Transverse colon (tissue), 4 donors: ENCODE measurements around the gene LAPTM5. TPM values are rescaled to one million over a fixed set of nuclear protein-coding genes. Genes with fewer than 3 reads are reported as not detected.

Experiments
- DNase-seq: peaks from one replicate; pipeline ENCODE4 v3.0.0-alpha.2; 2019
- H3K27ac ChIP-seq, 4 donors: fragments of 200-600 bp; sonication (generic); 2 replicates each; pipeline ENCODE4 v1.5.1; 2016 to 2018; ENCODE audit warnings: inconsistent platforms in 4 of 4
- H3K27me3 ChIP-seq: fragments of 200-600 bp; sonication (generic); 2 replicates; pipeline ENCODE4 v1.5.1; 2017; ENCODE audit warnings: inconsistent platforms
- H3K36me3 ChIP-seq, 4 donors: fragments of 200-600 bp; sonication (generic); 2 replicates each; pipeline ENCODE4 v1.5.1; 2017 to 2019; ENCODE audit warnings: inconsistent platforms in 4 of 4
- H3K4me1 ChIP-seq, 4 donors: fragments of 200-600 bp; sonication (generic); 2 replicates each; pipeline ENCODE4 v1.5.1; 2017 to 2020; ENCODE audit warnings: inconsistent platforms in 4 of 4
- H3K4me3 ChIP-seq, 4 donors: fragments of 200-600 bp; sonication (generic); 1 replicate in 1 of 4; 2 replicates in 3 of 4; pipeline versions ENCODE4 v1.5.1 to v1.6.1; 2017 to 2019; ENCODE audit warnings: inconsistent platforms in 4 of 4
- H3K9me3 ChIP-seq, 2 donors: fragments of 200-600 bp; sonication (generic); 2 replicates each; pipeline ENCODE4 v1.5.1; 2017 to 2019; ENCODE audit warnings: inconsistent platforms in 2 of 2
- CTCF ChIP-seq, 5 experiments: fragments of 200-600 bp in 3 of 5; fragments of 450-650 bp in 2 of 5; sonication (generic) in 3 of 5; IDR thresholded peaks; 1 replicate in 2 of 5; 2 replicates in 3 of 5; pipeline ENCODE4 v1.5.1; 2016 to 2017; ENCODE audit warnings: antibody characterized with exemption in 5 of 5, inconsistent platforms in 3 of 5, mild to moderate bottlenecking in 2 of 5, moderate library complexity in 1 of 5
- EP300 ChIP-seq: sonication (generic); formaldehyde crosslinking; IDR thresholded peaks from one replicate; pipeline ENCODE4 v1.6.1; 2017; ENCODE audit warnings: antibody characterized with exemption, low read depth
- POLR2A ChIP-seq: fragments of 450-650 bp; IDR thresholded peaks from one replicate; pipeline ENCODE4 v1.6.1; 2016; ENCODE audit warnings: antibody characterized with exemption, mild to moderate bottlenecking, moderate library complexity
- POLR2AphosphoS5 ChIP-seq, 3 donors: sonication (generic); formaldehyde crosslinking; IDR thresholded peaks; one replicate each; pipeline ENCODE4 v1.6.1; 2016; ENCODE audit warnings: antibody characterized with exemption in 3 of 3
- WGBS, 2 donors: methylation state at CpG; one replicate each; pipeline ENCODE4 v1.1.5; 2018; ENCODE audit warnings: low coverage in 1 of 2; 5-methylcytosine and 5-hydroxymethylcytosine counted together
- in situ Hi-C, 4 donors: fragments of 200-750 bp; cut with MboI; loops; one replicate each; pipeline versions ENCODE4 v1.15.0 to v1.15.1; 2017; ENCODE audit warnings: low sequenced_read_pairs in 3 of 4, low pct_ligation_motif_present in 1 of 4, low pct_unique_long_range_greater_than_20kb in 1 of 4
- intact Hi-C: fragments of 100-400 bp; cut with DNase I; formaldehyde crosslinking; loops from one replicate; pipeline ENCODE4 v1.15.1; 2023; ENCODE audit warnings: low total_unique reads
- total RNA-seq, 4 donors: library from RNA; depleted of rRNA; stranded (reverse); fragments of >200 nt; gene quantifications; one replicate each; pipeline ENCODE4 v1.1.0, GENCODE V29; 2016

LAPTM5 gene
- total RNA-seq, 4 donors from 2014 or later: 5.2 to 66.6 (median 34.5) TPM

- intact Hi-C loops: loop anchor here (10.0 kb wide), 1 partner anchor 908 kb away; no protein-coding TSS in a partner anchor
- no peak for DNase-seq
- in situ Hi-C loops: loop anchor here in 1 of 4 donors (25.0 kb wide), 1 partner anchor 1466 kb away; the partner anchor contains the start of genes MECR and PTPRU
- TF ChIP-seq POLR2AphosphoS5 (IDR thresholded peaks at IDR 0.05): no peak
- Histone ChIP-seq H3K4me1 (peaks cover 0 to 21% (median 9%) of the 10 kb centered on the region in 4 donors), H3K36me3 (no peaks in the 10 kb centered on the region), H3K9me3 (no peaks in the 10 kb centered on the region), H3K27me3 (peaks cover 10% of the 10 kb centered on the region), H3K27ac (no peak overlapping the region), H3K4me3 (no peak overlapping the region)
Measured at GRCh38 chr1:30702823-30703222, 54.8 kb downstream of the LAPTM5 start.

- DNase-seq: no peak
- Histone ChIP-seq H3K27me3 (no peaks in the 10 kb centered on the region), H3K4me1 (peaks cover 0 to 23% (median 9%) of the 10 kb centered on the region in 4 donors), H3K9me3 (no peaks in the 10 kb centered on the region), H3K27ac (peak overlapping the region in 1 of 4 donors; percentile 20), H3K36me3 (no peaks in the 10 kb centered on the region), H3K4me3 (no peak overlapping the region)
- WGBS, 2 donors: 69 to 83% methylated on average over 2 of the region's 2 CpGs
- intact Hi-C loops (loop anchor here (10.0 kb wide), 1 partner anchor 906 kb away; no protein-coding TSS in a partner anchor), in situ Hi-C loops (loop anchor here in 1 of 4 donors (25.0 kb wide), 1 partner anchor 1464 kb away; the partner anchor contains the start of genes MECR and PTPRU)
- TF ChIP-seq POLR2A (no peak), EP300 (no peak)
Measured at GRCh38 chr1:30701258-30701633, 56.3 kb downstream of the LAPTM5 start.

GRCh38 chr1:30700528-30701257, 56.9 kb downstream of the LAPTM5 start:
- intact Hi-C loops (loop anchor here (10.0 kb wide), 1 partner anchor 906 kb away; no protein-coding TSS in a partner anchor), in situ Hi-C loops (loop anchor here in 1 of 4 donors (25.0 kb wide), 1 partner anchor 1463 kb away; the partner anchor contains the start of genes MECR and PTPRU)
- DNase-seq: peak; percentile 33
- Histone ChIP-seq H3K9me3 (no peaks in the 10 kb centered on the region), H3K4me1 (peaks cover 0 to 23% (median 9%) of the 10 kb centered on the region in 4 donors), H3K36me3 (no peaks in the 10 kb centered on the region), H3K27me3 (no peaks in the 10 kb centered on the region), H3K4me3 (no peak overlapping the region), H3K27ac (peak overlapping the region in 2 of 4 donors; percentile 20 to 30)
- TF ChIP-seq POLR2A (no peak), CTCF (IDR thresholded peaks at IDR 0.05) (no peak), POLR2AphosphoS5 (IDR thresholded peaks at IDR 0.05) (peak in 1 of 3 donors; percentile 32)
- WGBS, 2 donors: 18 to 68% methylated on average over 2 to 7 of the region's 7 CpGs

GRCh38 chr1:30699762-30700161, 57.8 kb downstream of the LAPTM5 start:
- no peak for DNase-seq
- in situ Hi-C loops: loop anchor here in 2 of 4 donors (25.0 kb wide), 1 partner anchor 1462 kb away; the partner anchor contains the start of genes MECR (in 2 of the 2) and PTPRU (in 2 of the 2)
- TF ChIP-seq POLR2A: no peak
- TF ChIP-seq EP300: no peak
- no peak for TF ChIP-seq POLR2AphosphoS5 (IDR thresholded peaks at IDR 0.05)
- no peak for TF ChIP-seq CTCF (IDR thresholded peaks at IDR 0.05)
- Histone ChIP-seq H3K4me3 (no peak overlapping the region), H3K36me3 (no peaks in the 10 kb centered on the region), H3K27me3 (no peaks in the 10 kb centered on the region), H3K4me1 (peaks cover 0 to 22% (median 5%) of the 10 kb centered on the region in 4 donors), H3K9me3 (no peaks in the 10 kb centered on the region), H3K27ac (no peak overlapping the region)
- intact Hi-C loops: loop anchor here (10.0 kb wide), 1 partner anchor 905 kb away; no protein-coding TSS in a partner anchor
- WGBS, 2 donors: 75 to 92% methylated on average over 1 of the region's 1 CpG

- Histone ChIP-seq H3K4me3 (no peak overlapping the region), H3K9me3 (no peaks in the 10 kb centered on the region), H3K27ac (peak overlapping the region in 1 of 4 donors; percentile 49), H3K4me1 (peaks cover 0 to 21% (median 0%) of the 10 kb centered on the region in 4 donors), H3K27me3 (no peaks in the 10 kb centered on the region), H3K36me3 (no peaks in the 10 kb centered on the region)
- in situ Hi-C loops (loop anchor here in 1 of 4 donors (25.0 kb wide), 1 partner anchor 1461 kb away; the partner anchor contains the start of genes MECR and PTPRU), intact Hi-C loops (no loop called here)
- WGBS, 2 donors: 79% methylated on average over 16 of the region's 17 CpGs; no CpG with 5 or more reads in 1 of the 2 donors
- no peak for DNase-seq
- no peak for TF ChIP-seq POLR2AphosphoS5 (IDR thresholded peaks at IDR 0.05)
- TF ChIP-seq POLR2A: no peak
Measured at GRCh38 chr1:30698401-30698981, 59.1 kb downstream of the LAPTM5 start.
